Colonic mucosa (tissue), 4 donors: Measurements from ENCODE around the gene MED1. TPM values are rescaled to one million over a fixed set of nuclear protein-coding genes. Genes with fewer than 3 reads are reported as not detected.
"Not testable (repeated sequence)": the region's sequence is repeated elsewhere in the genome, so short reads cannot be mapped to it uniquely, and the experiment has no call there.

ENCODE experiments used
- DNase-seq: peaks from one replicate; pipeline ENCODE4 v3.0.0-alpha.2; 2020
- H3K27ac ChIP-seq: fragments of 200-600 bp; one replicate; pipeline ENCODE4 v1.8.0; 2021
- H3K27me3 ChIP-seq: fragments of 200-600 bp; one replicate; pipeline ENCODE4 v1.8.0; 2021
- H3K36me3 ChIP-seq: fragments of 200-600 bp; one replicate; pipeline ENCODE4 v1.8.0; 2021
- H3K4me1 ChIP-seq: fragments of 200-600 bp; one replicate; pipeline ENCODE4 v1.8.0; 2021; ENCODE audit warnings: mild to moderate bottlenecking
- H3K4me3 ChIP-seq: fragments of 200-600 bp; one replicate; pipeline ENCODE4 v1.8.0; 2021
- H3K9ac ChIP-seq, 2 donors: one replicate each; pipeline ENCODE4 v1.7.0; 2013; ENCODE audit warnings: control low read depth in 2 of 2, low read depth in 2 of 2, low read length in 2 of 2
- H3K9me3 ChIP-seq: fragments of 200-600 bp; one replicate; pipeline ENCODE4 v1.8.0; 2021
- intact Hi-C: fragments of 100-400 bp; cut with DNase I; formaldehyde crosslinking; loops from one replicate; pipeline ENCODE4 v1.14.1; 2022
- total RNA-seq, 2 donors: library from RNA; stranded (reverse); fragmentation: NEBNext Ultra II Directional in 1 of 2; extraction: Animal tissue kit (Norgen Biotek cat#: 25700) in 1 of 2; gene quantifications; one replicate each; pipeline ENCODE4 v1.2.1, GENCODE V29; 2021
- TF ChIP-seq, protein P1 (sequence below): fragments of 200-600 bp; IDR thresholded peaks from one replicate; pipeline ENCODE4 v1.8.0; 2022; ENCODE audit warnings: antibody characterized with exemption, mild to moderate bottlenecking
- donor health status: healthy.
- donor health status: DM: no; HTN: no; CAD: no.
- donor health status: DM: no; HTN: no; CAD: no.

The MED1 gene
- total RNA-seq, 2 donors from 2014 or later, result 29.1 to 31.2 TPM

DNA sequence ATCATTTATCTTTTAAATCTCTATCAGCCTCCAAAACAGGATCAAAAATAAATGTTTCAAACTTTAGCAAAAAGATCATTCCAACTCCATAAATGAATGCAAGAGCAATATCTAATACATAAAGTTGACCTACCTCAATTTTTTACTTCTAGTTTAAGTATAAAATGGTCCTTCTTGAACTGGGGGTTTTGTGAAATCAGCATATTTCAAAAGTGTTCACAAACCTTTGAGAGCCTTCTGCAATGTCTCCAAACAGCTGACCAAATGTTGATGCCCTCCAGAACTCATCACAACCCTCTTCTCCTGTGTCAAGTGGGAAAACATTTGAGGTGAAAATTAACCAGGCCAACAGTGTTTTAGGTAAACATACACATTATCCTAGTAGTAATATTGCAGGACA lies 7.7 kb downstream of the MED1 start:
- DNase-seq, result no peak
- intact Hi-C loops, result no loop called here
- no peak overlapping the region for H3K9ac ChIP-seq
- TF ChIP-seq, protein P1, sequence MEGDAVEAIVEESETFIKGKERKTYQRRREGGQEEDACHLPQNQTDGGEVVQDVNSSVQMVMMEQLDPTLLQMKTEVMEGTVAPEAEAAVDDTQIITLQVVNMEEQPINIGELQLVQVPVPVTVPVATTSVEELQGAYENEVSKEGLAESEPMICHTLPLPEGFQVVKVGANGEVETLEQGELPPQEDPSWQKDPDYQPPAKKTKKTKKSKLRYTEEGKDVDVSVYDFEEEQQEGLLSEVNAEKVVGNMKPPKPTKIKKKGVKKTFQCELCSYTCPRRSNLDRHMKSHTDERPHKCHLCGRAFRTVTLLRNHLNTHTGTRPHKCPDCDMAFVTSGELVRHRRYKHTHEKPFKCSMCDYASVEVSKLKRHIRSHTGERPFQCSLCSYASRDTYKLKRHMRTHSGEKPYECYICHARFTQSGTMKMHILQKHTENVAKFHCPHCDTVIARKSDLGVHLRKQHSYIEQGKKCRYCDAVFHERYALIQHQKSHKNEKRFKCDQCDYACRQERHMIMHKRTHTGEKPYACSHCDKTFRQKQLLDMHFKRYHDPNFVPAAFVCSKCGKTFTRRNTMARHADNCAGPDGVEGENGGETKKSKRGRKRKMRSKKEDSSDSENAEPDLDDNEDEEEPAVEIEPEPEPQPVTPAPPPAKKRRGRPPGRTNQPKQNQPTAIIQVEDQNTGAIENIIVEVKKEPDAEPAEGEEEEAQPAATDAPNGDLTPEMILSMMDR, result no peak
- no peaks in the 10 kb centered on the region for H3K4me1 ChIP-seq
- no peak overlapping the region for H3K27ac ChIP-seq
- H3K4me3 ChIP-seq, result no peak overlapping the region
- H3K9me3 ChIP-seq, result no peaks in the 10 kb centered on the region
- no peaks in the 10 kb centered on the region for H3K27me3 ChIP-seq
- peaks cover 6% of the 10 kb centered on the region for H3K36me3 ChIP-seq

DNA sequence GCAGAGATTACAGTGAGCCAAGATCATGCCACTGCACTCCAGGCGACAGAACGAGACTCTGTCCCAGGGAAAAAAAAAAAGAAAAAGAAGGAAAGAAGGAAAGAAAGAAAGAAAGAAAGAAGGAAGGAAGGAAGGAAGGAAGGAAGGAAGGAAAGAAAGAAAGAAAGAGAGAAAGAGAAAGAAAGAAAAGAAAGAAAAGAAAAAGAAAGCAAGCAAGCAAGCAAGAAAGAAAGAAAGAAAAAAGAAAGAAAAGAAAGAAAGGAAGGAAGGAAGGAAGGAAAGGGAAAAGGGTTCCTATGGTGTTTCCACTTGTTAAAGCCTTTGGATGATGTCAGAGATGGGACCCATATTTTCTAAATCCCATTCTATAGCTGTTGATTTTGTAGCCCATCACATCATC lies 11.2 kb downstream of the MED1 start:
- not testable (repeated sequence) for H3K4me1 ChIP-seq, H3K9ac ChIP-seq, H3K27me3 ChIP-seq, H3K27ac ChIP-seq, H3K4me3 ChIP-seq, H3K36me3 ChIP-seq, DNase-seq, H3K9me3 ChIP-seq
- intact Hi-C loops, result loop anchor here (10.0 kb wide), 1 partner anchor 45 kb away; no protein-coding TSS in a partner anchor

DNA sequence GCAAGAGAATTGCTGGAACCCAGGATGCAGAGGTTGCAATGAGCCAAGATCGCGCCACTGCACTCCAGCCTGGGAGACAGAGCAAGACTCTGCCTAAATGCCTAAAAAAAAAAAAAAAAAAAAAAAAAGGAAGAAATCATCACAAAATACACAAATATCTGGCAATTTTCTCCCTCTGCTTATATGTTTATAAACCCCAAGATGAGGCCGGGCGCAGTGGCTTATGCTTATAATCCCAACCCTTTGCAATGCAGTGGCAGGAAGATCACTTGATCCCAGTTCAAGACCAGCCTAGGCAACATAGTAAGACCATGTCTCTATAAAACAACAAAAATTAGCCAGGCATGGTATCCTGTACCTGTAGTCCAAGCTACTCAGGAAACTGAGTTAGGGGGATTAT lies 21.5 kb downstream of the MED1 start:
- no peak overlapping the region for H3K9ac ChIP-seq
- H3K4me1 ChIP-seq, result no peaks in the 10 kb centered on the region
- TF ChIP-seq, protein P1, result no peak
- peaks cover 18% of the 10 kb centered on the region for H3K36me3 ChIP-seq
- H3K9me3 ChIP-seq, result no peaks in the 10 kb centered on the region
- intact Hi-C loops, result no loop called here
- no peak overlapping the region for H3K27ac ChIP-seq
- no peaks in the 10 kb centered on the region for H3K27me3 ChIP-seq
- no peak overlapping the region for H3K4me3 ChIP-seq
- no peak for DNase-seq

- Histone ChIP-seq H3K9ac (no peak overlapping the region), H3K4me3 (no peak overlapping the region), H3K9me3 (no peaks in the 10 kb centered on the region), H3K27me3 (no peaks in the 10 kb centered on the region), H3K4me1 (no peaks in the 10 kb centered on the region), H3K27ac (no peak overlapping the region), H3K36me3 (peaks cover 9% of the 10 kb centered on the region)
- intact Hi-C loops, result no loop called here
- TF ChIP-seq, protein P1, result no peak
- no peak for DNase-seq
Measured at GRCh38 chr17:39416141-39416540, 34.9 kb downstream of the MED1 start.

DNA sequence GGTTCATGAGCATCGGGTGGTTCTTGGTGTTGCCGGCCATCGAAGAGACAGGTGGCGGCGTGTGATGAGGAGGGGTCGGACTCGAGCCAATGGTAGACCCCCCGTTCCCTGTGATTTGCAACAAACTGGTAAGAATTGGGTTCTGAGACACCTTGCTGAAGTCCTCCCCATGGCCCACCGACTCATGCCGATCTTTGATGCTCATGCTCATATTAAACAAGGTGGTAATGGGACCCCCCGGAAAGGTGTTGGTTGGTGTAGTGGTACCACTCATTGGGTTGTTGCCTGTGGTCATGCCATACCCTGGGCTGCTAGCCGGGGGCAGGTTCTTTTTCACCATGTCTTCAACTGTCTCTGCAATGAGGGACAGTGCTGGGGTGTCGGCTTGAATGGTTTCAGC lies 40.8 kb downstream of the MED1 start:
- H3K9ac ChIP-seq, result no peak overlapping the region
- no peaks in the 10 kb centered on the region for H3K4me1 ChIP-seq
- no peak for DNase-seq
- intact Hi-C loops, result no loop called here
- no peaks in the 10 kb centered on the region for H3K9me3 ChIP-seq
- TF ChIP-seq, protein P1, result no peak
- H3K27me3 ChIP-seq, result no peaks in the 10 kb centered on the region
- H3K36me3 ChIP-seq, result peaks cover 25% of the 10 kb centered on the region
- no peak overlapping the region for H3K4me3 ChIP-seq
- H3K27ac ChIP-seq, result no peak overlapping the region

DNA sequence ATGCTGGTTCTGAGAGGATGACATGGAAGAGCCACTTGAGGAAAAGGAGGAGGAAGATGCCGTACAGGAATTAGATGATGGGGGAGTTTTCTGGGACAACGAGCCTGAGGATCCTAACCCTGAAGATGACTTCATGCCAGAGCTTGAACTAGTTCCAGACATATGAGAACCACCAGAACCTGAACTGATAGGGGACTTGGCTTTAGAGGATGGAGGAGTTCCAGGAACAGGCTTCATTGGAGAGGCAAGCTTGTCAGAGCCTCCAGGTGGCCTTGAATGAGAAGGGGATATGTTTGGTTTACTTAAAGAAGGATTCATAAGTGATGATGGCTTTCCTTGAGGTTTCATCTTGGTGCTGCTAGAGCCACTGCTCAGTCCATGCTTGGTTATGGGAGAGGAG lies 42.7 kb downstream of the MED1 start:
- Histone ChIP-seq H3K27me3 (no peaks in the 10 kb centered on the region), H3K27ac (no peak overlapping the region), H3K9me3 (no peaks in the 10 kb centered on the region), H3K4me3 (no peak overlapping the region), H3K9ac (no peak overlapping the region), H3K4me1 (no peaks in the 10 kb centered on the region), H3K36me3 (peaks cover 19% of the 10 kb centered on the region)
- TF ChIP-seq, protein P1, result no peak
- no peak for DNase-seq
- intact Hi-C loops, result no loop called here
